ENCODE data around the gene C15orf39.

DNA sequence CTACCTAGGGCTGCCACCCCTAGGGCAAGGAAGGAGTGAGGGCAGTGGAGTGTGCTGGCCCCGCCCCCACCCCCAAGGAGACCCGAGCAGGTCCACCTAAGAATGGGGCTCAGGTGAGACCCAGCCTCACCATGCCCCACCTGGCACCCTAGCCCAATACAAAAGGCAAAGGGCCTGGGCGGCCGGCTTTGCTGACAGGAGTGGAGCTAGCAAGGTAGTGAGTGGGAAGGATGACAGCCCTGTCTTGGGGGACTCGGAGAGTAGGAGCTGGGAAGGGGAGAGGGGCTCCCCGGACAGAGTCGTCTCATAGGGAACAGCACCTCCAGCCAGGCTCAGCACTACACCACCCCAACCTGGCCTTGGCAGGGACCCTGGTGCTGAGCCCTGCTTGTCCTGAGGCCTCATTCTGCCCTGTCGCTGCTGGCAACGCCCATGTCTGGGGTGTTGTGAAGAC lies 12.1 kb downstream of the C15orf39 start:
- no peak for TF ChIP-seq POLR2A (IDR thresholded peaks at IDR 0.05)
- TF ChIP-seq, protein P1, sequence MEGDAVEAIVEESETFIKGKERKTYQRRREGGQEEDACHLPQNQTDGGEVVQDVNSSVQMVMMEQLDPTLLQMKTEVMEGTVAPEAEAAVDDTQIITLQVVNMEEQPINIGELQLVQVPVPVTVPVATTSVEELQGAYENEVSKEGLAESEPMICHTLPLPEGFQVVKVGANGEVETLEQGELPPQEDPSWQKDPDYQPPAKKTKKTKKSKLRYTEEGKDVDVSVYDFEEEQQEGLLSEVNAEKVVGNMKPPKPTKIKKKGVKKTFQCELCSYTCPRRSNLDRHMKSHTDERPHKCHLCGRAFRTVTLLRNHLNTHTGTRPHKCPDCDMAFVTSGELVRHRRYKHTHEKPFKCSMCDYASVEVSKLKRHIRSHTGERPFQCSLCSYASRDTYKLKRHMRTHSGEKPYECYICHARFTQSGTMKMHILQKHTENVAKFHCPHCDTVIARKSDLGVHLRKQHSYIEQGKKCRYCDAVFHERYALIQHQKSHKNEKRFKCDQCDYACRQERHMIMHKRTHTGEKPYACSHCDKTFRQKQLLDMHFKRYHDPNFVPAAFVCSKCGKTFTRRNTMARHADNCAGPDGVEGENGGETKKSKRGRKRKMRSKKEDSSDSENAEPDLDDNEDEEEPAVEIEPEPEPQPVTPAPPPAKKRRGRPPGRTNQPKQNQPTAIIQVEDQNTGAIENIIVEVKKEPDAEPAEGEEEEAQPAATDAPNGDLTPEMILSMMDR (IDR thresholded peaks at IDR 0.05), result no peak
